Testis (tissue), 3 donors: ENCODE measurements around the gene TTLL3. TPM values are rescaled to one million over a fixed set of nuclear protein-coding genes. Genes with fewer than 3 reads are reported as not detected.
"Not testable (repeated sequence)": the region's sequence is repeated elsewhere in the genome, so short reads cannot be mapped to it uniquely, and the experiment has no call there.

Experiments used
- DNase-seq: peaks from one replicate; pipeline ENCODE4 v3.0.0-alpha.2; 2019
- H3K27ac ChIP-seq, 2 donors: fragments of 200-600 bp; sonication (generic); one replicate each; pipeline ENCODE4 v1.5.1; 2019
- H3K27me3 ChIP-seq: fragments of 200-600 bp; sonication (generic); one replicate; pipeline ENCODE4 v1.5.1; 2019
- H3K36me3 ChIP-seq: fragments of 200-600 bp; sonication (generic); one replicate; pipeline ENCODE4 v1.5.1; 2017; ENCODE audit warnings: low read depth; ENCODE audit errors: missing control alignments
- H3K4me1 ChIP-seq: fragments of 200-600 bp; sonication (generic); one replicate; pipeline ENCODE4 v1.5.1; 2019
- H3K4me3 ChIP-seq, 2 donors: fragments of 200-600 bp; sonication (generic); one replicate each; pipeline ENCODE4 v1.5.1; 2017 to 2019
- H3K9me3 ChIP-seq: fragments of 200-600 bp; sonication (generic); one replicate; pipeline ENCODE4 v1.5.1; 2017
- POLR2A ChIP-seq: fragments of 450-650 bp; IDR thresholded peaks from one replicate; pipeline ENCODE4 v1.6.1; 2017; ENCODE audit warnings: antibody characterized with exemption, mild to moderate bottlenecking, moderate library complexity
- WGBS, 2 donors: methylation state at CpG; one replicate each; pipeline ENCODE4 v1.1.5; 2018; 5-methylcytosine and 5-hydroxymethylcytosine counted together
- intact Hi-C: fragments of 100-400 bp; cut with DNase I; formaldehyde crosslinking; loops from one replicate; pipeline ENCODE4 v1.15.1; 2023; ENCODE audit warnings: low total_unique reads
- polyA plus RNA-seq: library from polyadenylated mRNA; stranded (reverse); fragments of 350-450 nt; fragmentation: Illumina TruSeq; extraction: RNeasy Lipid Tissue Mini Kit (QIAGEN cat#74804); gene quantifications from one replicate; pipeline ENCODE4 v1.2.3, GENCODE V29; 2014; ENCODE audit warnings: low read depth, low replicate concordance; ENCODE audit not compliant: insufficient read depth
- total RNA-seq, 2 donors: library from RNA; depleted of rRNA; stranded (reverse); fragments of >200 nt; gene quantifications; one replicate each; pipeline ENCODE4 v1.2.3, GENCODE V29; 2016
- TF ChIP-seq, protein P1 (sequence below), 3 experiments: fragments of 450-650 bp in 2 of 3; fragments of 200-600 bp in 1 of 3; sonication (generic) in 1 of 3; IDR thresholded peaks; one replicate each; pipeline ENCODE4 v1.5.1; 2016 to 2019; ENCODE audit warnings: antibody characterized with exemption in 3 of 3, mild to moderate bottlenecking in 2 of 3, moderate library complexity in 1 of 3

Gene TTLL3
- total and polyA plus RNA-seq, 3 donors from 2014 or later = 104 to 163 (median 142) TPM

- TF ChIP-seq, protein P1, sequence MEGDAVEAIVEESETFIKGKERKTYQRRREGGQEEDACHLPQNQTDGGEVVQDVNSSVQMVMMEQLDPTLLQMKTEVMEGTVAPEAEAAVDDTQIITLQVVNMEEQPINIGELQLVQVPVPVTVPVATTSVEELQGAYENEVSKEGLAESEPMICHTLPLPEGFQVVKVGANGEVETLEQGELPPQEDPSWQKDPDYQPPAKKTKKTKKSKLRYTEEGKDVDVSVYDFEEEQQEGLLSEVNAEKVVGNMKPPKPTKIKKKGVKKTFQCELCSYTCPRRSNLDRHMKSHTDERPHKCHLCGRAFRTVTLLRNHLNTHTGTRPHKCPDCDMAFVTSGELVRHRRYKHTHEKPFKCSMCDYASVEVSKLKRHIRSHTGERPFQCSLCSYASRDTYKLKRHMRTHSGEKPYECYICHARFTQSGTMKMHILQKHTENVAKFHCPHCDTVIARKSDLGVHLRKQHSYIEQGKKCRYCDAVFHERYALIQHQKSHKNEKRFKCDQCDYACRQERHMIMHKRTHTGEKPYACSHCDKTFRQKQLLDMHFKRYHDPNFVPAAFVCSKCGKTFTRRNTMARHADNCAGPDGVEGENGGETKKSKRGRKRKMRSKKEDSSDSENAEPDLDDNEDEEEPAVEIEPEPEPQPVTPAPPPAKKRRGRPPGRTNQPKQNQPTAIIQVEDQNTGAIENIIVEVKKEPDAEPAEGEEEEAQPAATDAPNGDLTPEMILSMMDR (IDR thresholded peaks at IDR 0.05) = no peak
- TF ChIP-seq POLR2A = no peak
- DNase-seq = no peak
- intact Hi-C loops = no loop called here
- Histone ChIP-seq H3K27ac (no peak overlapping the region), H3K9me3 (no peaks in the 10 kb centered on the region), H3K36me3 (no peaks in the 10 kb centered on the region), H3K4me1 (peaks cover 22% of the 10 kb centered on the region), H3K4me3 (no peak overlapping the region), H3K27me3 (no peaks in the 10 kb centered on the region)
- WGBS, 2 donors = 92 to 98% methylated on average over 11 to 12 of the region's 12 CpGs
Measured at GRCh38 chr3:9867106-9867505, 57.0 kb downstream of the TTLL3 start.

DNA sequence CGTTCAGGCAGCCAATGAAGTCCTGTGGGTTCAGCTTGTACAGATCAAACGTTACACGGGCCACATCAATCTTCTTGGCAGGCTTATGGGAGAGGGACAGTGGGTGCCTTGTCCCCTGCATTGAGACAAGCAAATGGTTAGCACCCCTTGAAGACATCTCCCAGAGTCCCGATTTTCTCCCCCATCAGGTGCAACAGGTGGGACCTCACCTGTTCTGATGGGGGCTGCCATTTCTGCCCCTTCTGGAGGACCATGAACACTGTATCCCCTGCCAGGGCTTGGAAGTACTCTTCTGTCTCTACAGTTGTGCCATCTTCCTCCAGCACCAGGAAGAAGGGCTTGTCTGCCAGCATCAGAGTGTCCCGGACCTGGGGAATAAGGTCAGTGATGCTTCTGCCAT is 59.9 kb downstream of the TTLL3 start:
- Histone ChIP-seq H3K9me3 (no peaks in the 10 kb centered on the region), H3K36me3 (no peaks in the 10 kb centered on the region), H3K27ac (no peak overlapping the region), H3K4me3 (no peak overlapping the region), H3K4me1 (peaks cover 8% of the 10 kb centered on the region), H3K27me3 (no peaks in the 10 kb centered on the region)
- 80 to 88% methylated on average over 4 to 5 of the region's 5 CpGs for WGBS, 2 donors
- TF ChIP-seq, protein P1 (IDR thresholded peaks at IDR 0.05) = no peak
- no peak for TF ChIP-seq POLR2A
- intact Hi-C loops = no loop called here
- DNase-seq = no peak

DNA sequence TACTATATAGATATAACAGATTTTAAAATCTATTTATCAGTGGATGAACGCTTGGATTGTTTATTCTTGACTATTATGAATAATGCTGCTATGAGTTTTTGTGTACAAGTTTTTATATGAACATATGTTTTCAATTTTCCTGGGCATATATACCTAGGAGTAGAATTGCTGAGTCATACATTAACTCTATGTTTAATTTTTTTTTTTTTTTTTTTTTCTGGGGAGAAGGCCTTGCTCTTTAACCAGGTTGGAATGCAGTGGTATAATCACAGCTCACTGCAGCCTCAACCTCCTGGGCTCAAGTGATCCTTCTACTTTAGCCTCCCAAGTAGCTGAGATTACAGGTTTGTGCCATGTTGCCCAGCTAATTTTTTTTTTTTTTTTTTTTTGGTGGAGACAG is 60.9 kb downstream of the TTLL3 start:
- no peak overlapping the region for H3K4me3 ChIP-seq
- H3K36me3 ChIP-seq = no peaks in the 10 kb centered on the region
- no peaks in the 10 kb centered on the region for H3K9me3 ChIP-seq
- H3K27me3 ChIP-seq = no peaks in the 10 kb centered on the region
- intact Hi-C loops = no loop called here
- 100% methylated on average over 1 of the region's 1 CpG for WGBS, 2 donors
- no peak overlapping the region for H3K27ac ChIP-seq
- DNase-seq = no peak
- no peaks in the 10 kb centered on the region for H3K4me1 ChIP-seq
- no peak for TF ChIP-seq POLR2A
- TF ChIP-seq, protein P1 (IDR thresholded peaks at IDR 0.05) = no peak

- H3K36me3 ChIP-seq, DNase-seq, H3K27me3 ChIP-seq, H3K9me3 ChIP-seq, intact Hi-C loops, H3K4me3 ChIP-seq, H3K27ac ChIP-seq, H3K4me1 ChIP-seq: not testable (repeated sequence)
- WGBS, 2 donors = 90 to 91% methylated on average over 5 of the region's 5 CpGs
Measured at GRCh38 chr3:9872067-9872466, 62.0 kb downstream of the TTLL3 start.

DNA sequence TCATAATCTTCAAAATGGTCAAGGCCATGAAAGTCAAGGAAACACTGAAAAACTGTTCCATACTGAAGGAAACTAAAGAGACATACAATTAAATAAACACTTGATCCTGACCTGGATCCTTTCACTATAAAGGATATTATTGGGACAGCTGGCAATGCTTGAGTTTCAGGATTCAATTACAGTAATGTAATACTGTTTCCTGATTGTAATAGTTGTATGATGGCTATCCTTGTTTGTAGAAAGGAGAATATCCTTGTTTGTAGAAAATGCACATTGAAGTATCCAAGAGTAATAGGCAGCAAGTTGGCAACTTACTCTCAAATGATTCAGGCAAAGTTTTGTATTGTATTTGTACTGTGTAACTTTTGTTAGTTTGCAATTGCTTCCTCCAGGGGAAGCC is 65.4 kb downstream of the TTLL3 start:
- no peak for DNase-seq
- H3K4me1 ChIP-seq = no peaks in the 10 kb centered on the region
- H3K27ac ChIP-seq = no peak overlapping the region

DNA sequence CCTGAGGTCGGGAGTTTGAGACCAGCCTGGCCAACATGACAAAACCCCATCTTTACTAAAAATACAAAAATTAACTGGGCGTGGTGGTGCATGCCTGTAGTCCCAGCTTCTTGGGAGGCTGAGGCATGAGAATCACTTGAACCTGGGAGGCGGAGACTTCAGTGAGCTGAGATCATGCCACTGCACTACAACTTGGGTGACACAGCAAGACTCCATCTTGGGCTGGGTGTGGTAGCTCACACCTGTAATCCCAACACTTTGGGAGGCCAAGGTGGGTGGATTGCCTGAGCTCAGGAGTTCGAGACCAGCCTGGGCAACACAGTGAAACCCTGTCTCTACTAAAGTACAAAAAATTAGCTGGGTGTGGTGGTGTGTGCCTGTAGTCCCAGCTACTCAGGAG is 66.2 kb downstream of the TTLL3 start:
- H3K36me3 ChIP-seq, H3K4me3 ChIP-seq, H3K27me3 ChIP-seq, H3K9me3 ChIP-seq, intact Hi-C loops, DNase-seq, H3K4me1 ChIP-seq, H3K27ac ChIP-seq: not testable (repeated sequence)
- 79 to 96% methylated on average over 2 to 4 of the region's 4 CpGs for WGBS, 2 donors

More for the DNA sequence above, 65.4 kb downstream of the TTLL3 start:
- Histone ChIP-seq H3K9me3 (no peaks in the 10 kb centered on the region), H3K27me3 (no peaks in the 10 kb centered on the region), H3K36me3 (no peaks in the 10 kb centered on the region), H3K4me3 (no peak overlapping the region)
- intact Hi-C loops = no loop called here
- no peak for TF ChIP-seq POLR2A
- TF ChIP-seq, protein P1 (IDR thresholded peaks at IDR 0.05) = no peak
